Ascending aorta (tissue), 2 donors: ENCODE data around the gene LTBR. TPM values are rescaled to one million over a fixed set of nuclear protein-coding genes. Genes with fewer than 3 reads are reported as not detected.

Experiments used
- DNase-seq, 2 donors: peaks; one replicate each; pipeline ENCODE4 v3.0.0-alpha.2; 2019; ENCODE audit warnings: low spot score in 2 of 2
- H3K27ac ChIP-seq, 2 donors: fragments of 200-600 bp; sonication (generic); one replicate each; pipeline ENCODE4 v1.5.1; 2016 to 2017; ENCODE audit warnings: mild to moderate bottlenecking in 1 of 2
- H3K27me3 ChIP-seq: fragments of 200-600 bp; sonication (generic); one replicate; pipeline ENCODE4 v1.5.1; 2017
- H3K36me3 ChIP-seq, 2 donors: fragments of 200-600 bp; sonication (generic); one replicate each; pipeline ENCODE4 v1.5.1; 2016
- H3K4me1 ChIP-seq, 2 donors: fragments of 200-600 bp; sonication (generic); one replicate each; pipeline ENCODE4 v1.5.1; 2016 to 2017; ENCODE audit warnings: mild to moderate bottlenecking in 1 of 2
- H3K4me3 ChIP-seq, 2 donors: fragments of 200-600 bp; sonication (generic); one replicate each; pipeline ENCODE4 v1.5.1; 2016 to 2017; ENCODE audit warnings: mild to moderate bottlenecking in 1 of 2
- H3K9me3 ChIP-seq, 2 donors: fragments of 200-600 bp; sonication (generic); one replicate each; pipeline ENCODE4 v1.5.1; 2016
- CTCF ChIP-seq, 3 experiments: fragments of 200-600 bp in 2 of 3; fragments of 450-650 bp in 1 of 3; sonication (generic) in 2 of 3; IDR thresholded peaks; one replicate each; pipeline ENCODE4 v1.5.1; 2016 to 2019; ENCODE audit warnings: antibody characterized with exemption in 3 of 3, mild to moderate bottlenecking in 1 of 3, moderate library complexity in 1 of 3
- intact Hi-C: fragments of 100-400 bp; cut with DNase I; formaldehyde crosslinking; loops from one replicate; pipeline ENCODE4 v1.15.1; 2023
- total RNA-seq: library from RNA; depleted of rRNA; stranded (reverse); fragments of >200 nt; gene quantifications from one replicate; pipeline ENCODE4 v1.1.0, GENCODE V29; 2016

Gene LTBR
- total RNA-seq, 1 donor from 2014 or later: 284 TPM

- no peaks in the 10 kb centered on the region for H3K9me3 ChIP-seq
- no peak for TF ChIP-seq CTCF (IDR thresholded peaks at IDR 0.05)
- H3K4me1 ChIP-seq: peaks cover 0 to 23% of the 10 kb centered on the region in 2 donors
- no peak overlapping the region for H3K4me3 ChIP-seq
- no peak overlapping the region for H3K27ac ChIP-seq
- no peak for DNase-seq
- intact Hi-C loops: no loop called here
- H3K36me3 ChIP-seq: no peaks in the 10 kb centered on the region
- no peaks in the 10 kb centered on the region for H3K27me3 ChIP-seq
Observed at GRCh38 chr12:6374028-6374785, 9.8 kb upstream of the LTBR start.

- DNase-seq: no peak
- Histone ChIP-seq H3K9me3 (no peaks in the 10 kb centered on the region), H3K27me3 (no peaks in the 10 kb centered on the region), H3K4me1 (peaks cover 0 to 24% of the 10 kb centered on the region in 2 donors), H3K36me3 (no peaks in the 10 kb centered on the region), H3K4me3 (no peak overlapping the region), H3K27ac (peak overlapping the region in 1 of 2 donors; percentile 53)
- TF ChIP-seq CTCF (IDR thresholded peaks at IDR 0.05): no peak
- intact Hi-C loops: no loop called here
Observed at GRCh38 chr12:6374786-6375160, 9.2 kb upstream of the LTBR start.

GRCh38 chr12:6375269-6376078 is 8.5 kb upstream of the LTBR start, which contains the start of gene SCNN1A:
TSS of gene SCNN1A (minus strand) at chr12:6375563. CDS start at chr12:6374783, 780 bp downstream.
- Histone ChIP-seq H3K4me3 (no peak within 1 kb of the TSS), H3K27me3 (no peaks in the 10 kb centered on the region), H3K9me3 (no peaks in the 10 kb centered on the region), H3K4me1 (peaks cover 0 to 27% of the 10 kb centered on the region in 2 donors), H3K27ac (peak within 1 kb of the TSS; percentile 45 to 53), H3K36me3 (no peaks in the 10 kb centered on the region)
- intact Hi-C loops: no loop called here
- TF ChIP-seq CTCF (IDR thresholded peaks at IDR 0.05): no peak
- DNase-seq: peak in 1 of 2 donors; percentile 60

DNA sequence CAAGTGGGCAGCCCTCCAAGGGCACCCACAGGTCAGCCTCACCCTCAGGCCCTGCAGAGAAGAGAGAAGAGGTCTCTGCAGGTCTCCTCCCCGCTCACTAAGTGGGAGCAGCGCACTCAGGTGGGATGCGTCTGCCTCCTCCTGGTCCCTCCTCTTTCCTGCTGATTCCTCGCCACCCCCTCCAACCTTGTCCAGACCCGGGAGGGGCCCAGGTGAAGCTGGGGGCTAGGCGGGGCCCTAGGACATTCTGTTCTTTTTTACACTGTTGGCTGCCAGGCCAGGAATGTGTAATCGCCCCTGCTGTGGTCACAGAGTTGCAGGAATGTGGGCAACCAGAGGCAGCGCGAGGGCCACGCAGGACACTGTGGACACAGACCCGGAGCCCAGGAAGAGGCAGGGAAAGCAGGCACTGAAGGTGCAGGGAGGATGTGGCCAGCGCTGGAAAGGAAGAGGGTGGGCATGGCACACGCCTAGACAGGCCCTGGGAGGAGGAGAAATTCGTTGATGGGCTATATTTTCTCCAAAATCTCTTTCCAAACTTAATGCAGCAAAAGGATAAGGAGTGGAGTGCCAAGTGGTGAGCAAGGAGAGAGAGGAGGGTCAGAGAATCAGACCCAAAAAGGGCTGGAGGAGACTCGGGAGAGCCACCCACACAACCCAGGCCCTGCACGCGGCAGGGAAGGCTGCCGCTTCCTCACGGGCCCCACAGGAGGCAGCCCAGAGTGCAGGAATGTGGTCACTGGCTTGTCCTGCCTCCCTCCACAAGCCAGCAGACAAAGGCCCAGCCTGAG is 7.7 kb upstream of the LTBR start:
- intact Hi-C loops: no loop called here
- Histone ChIP-seq H3K27ac (peak overlapping the region; percentile 45 to 53), H3K4me1 (peaks cover 0 to 27% of the 10 kb centered on the region in 2 donors), H3K27me3 (no peaks in the 10 kb centered on the region), H3K9me3 (no peaks in the 10 kb centered on the region), H3K4me3 (no peak overlapping the region), H3K36me3 (no peaks in the 10 kb centered on the region)
- DNase-seq: no peak
- TF ChIP-seq CTCF (IDR thresholded peaks at IDR 0.05): peak in 2 of 3 experiments; percentile 19 to 36

DNA sequence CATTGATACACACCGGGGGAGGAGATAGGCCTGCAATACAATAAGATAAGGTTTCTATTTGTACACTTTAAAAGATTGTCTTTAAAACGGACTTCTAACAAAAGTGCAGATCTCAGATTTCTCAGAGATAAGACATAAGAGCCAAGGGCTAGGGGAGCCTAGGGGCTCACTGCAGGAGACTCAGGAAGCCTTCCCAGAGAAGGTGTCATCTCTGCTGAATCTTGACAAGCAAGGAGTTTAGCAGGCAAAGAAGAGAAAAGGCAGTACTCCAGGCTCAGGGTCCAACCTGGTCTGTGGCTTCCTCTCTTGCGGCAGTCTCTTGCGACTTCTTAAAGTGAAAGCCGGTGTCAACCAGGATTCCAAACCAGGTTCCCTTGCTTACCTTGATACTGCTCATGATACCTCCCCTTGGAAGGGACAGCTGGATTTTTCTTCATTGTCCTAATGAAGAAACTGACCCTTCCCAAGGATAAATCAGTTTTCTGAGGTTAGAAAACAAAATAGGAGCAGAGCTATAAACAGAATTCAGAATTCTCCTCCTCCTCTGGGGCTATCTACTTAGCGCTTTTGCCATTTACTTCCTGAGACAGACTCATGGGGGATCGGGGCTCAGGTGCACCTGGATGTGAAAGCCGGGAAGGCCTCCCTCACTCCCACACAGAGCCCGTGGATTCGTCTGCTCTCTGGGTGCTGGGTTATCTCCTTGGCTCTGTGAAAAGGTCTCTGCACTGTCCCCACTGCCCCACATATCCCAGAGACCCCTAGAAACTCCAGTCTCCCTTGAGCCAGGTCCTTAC is 6.9 kb upstream of the LTBR start:
- DNase-seq: no peak
- Histone ChIP-seq H3K27ac (peak overlapping the region; percentile 45 to 53), H3K4me1 (peaks cover 0 to 27% of the 10 kb centered on the region in 2 donors), H3K4me3 (no peak overlapping the region), H3K36me3 (no peaks in the 10 kb centered on the region), H3K27me3 (no peaks in the 10 kb centered on the region), H3K9me3 (no peaks in the 10 kb centered on the region)
- no peak for TF ChIP-seq CTCF (IDR thresholded peaks at IDR 0.05)
- intact Hi-C loops: no loop called here
